ENCODE data around the gene ANTXR2.
A peak's percentile ranks its signal among the peaks of the same experiment; 100 is the strongest.

The ANTXR2 gene

DNA sequence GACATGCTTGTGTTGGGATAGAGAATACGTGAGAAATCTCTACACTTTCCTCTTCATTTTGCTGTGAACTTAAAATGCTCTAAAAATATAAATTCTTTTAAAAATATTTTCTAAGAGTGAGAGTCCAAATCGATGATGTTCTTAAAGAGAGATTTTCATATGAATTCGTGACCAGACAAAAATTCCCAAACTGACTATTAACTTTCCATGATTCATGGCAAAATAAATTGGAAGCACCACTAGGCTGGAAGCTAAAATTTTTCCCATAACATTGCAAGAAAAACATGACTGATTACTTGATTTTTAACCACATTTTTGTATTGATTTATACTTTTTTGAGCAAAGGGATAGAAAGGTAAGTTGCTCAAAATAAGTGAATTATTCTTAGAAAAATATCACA lies 201.1 kb downstream of the ANTXR2 start:
- in situ Hi-C loops (cut with HindIII; ENCODE audit: low pct_unique_long_range_greater_than_20kb, low sequenced_read_pairs) = no loop called here
- DNase-seq (ENCODE audit: low read depth in 1 of 2, low spot score in 1 of 2) = no peak
- TF ChIP-seq JUND (IDR thresholded peaks at IDR 0.05; ENCODE audit: low read depth) = no peak

DNA sequence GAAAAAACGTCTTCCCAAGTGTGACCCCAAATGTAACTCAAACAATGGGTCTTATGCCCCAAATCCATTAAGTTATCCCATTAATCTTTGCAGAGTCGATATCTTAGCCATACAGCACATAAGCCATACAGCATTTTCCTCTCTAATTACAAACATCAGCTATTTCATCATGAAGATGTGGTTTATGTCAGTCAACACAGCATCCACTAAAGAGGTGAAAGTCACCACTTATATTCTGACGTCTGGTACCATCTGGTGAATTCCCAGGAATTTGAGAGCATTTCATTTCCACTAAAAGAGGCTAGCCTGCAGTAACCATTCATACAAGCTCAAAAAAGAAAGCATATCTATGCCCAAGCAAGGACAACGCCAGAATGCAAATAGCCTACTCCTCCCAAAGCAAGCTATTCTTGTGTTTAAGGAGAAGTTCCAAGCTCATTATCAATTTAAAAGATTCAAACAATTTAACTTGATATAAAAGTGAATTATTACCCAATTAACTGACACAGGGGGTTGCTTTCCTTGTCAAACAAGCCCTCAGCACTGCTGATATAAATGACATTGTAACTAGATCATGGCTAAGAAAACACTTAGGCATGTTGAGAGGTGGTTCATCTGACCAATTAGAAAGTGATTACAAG lies 203.3 kb downstream of the ANTXR2 start:
- no peak for TF ChIP-seq JUND (IDR thresholded peaks at IDR 0.05; ENCODE audit: low read depth)
- DNase-seq (ENCODE audit: low read depth in 1 of 2, low spot score in 1 of 2) = no peak
- in situ Hi-C loops (cut with HindIII; ENCODE audit: low pct_unique_long_range_greater_than_20kb, low sequenced_read_pairs) = no loop called here

DNA sequence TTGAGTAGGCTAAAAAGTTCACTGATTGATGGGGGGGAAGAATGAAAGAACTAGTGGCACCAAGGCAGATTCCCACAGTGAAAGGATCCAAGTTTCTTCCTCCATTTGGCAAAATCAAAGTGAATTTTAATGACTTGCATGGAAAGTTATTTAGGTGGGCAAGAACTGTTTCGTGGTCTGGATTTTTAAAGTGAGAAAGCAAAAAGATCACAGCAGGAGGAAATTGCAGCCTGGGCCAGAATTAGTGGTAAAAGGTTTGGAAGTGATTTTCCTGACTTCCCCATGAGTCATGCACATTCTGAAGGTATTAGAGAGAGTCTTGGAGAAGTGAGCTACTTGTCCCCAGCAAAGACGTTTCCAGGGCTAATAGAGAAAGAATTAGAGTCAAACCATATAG lies 207.8 kb downstream of the ANTXR2 start:
- TF ChIP-seq JUND (IDR thresholded peaks at IDR 0.05; ENCODE audit: low read depth) = no peak
- in situ Hi-C loops (cut with HindIII; ENCODE audit: low pct_unique_long_range_greater_than_20kb, low sequenced_read_pairs) = no loop called here
- DNase-seq (ENCODE audit: low read depth in 1 of 2, low spot score in 1 of 2) = no peak

DNA sequence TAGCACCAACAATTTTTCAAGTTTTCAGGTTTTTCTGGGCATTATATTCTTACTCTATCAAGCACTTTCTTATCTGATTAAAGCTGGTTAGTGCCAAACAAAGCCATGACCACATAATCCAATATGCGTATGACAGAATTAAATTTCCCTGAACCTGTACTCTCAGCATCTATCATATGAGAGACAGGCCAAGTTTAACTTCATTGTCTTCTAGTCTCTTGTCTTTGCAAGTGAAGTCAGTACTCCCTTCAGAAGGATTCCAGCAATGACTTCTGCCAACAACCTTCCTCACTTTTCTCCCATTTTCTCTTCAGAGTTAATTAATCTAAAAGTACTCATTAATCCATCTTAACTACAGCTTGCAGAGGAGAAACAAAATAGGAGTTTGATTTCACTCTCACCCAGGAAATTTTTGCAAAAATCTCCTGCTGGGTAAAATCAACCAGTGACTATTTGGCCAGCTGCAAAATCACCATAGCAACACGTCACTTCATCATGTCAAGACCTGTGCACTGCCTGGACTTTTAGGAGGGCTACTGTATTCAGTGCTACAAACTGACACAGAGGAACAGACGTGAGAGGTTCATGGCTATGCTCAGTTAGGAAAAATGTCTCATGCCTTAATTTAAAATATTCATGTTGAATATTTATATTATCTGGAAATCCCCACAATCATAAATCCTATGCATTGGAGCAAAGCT lies 208.4 kb downstream of the ANTXR2 start:
- TF ChIP-seq JUND (IDR thresholded peaks at IDR 0.05; ENCODE audit: low read depth) = no peak
- no peak for DNase-seq (ENCODE audit: low read depth in 1 of 2, low spot score in 1 of 2)
- in situ Hi-C loops (cut with HindIII; ENCODE audit: low pct_unique_long_range_greater_than_20kb, low sequenced_read_pairs) = no loop called here

GRCh38 chr4:79863333-79863732 lies 209.7 kb downstream of the ANTXR2 start:
- no peak for DNase-seq (ENCODE audit: low read depth in 1 of 2, low spot score in 1 of 2)
- in situ Hi-C loops (cut with HindIII; ENCODE audit: low pct_unique_long_range_greater_than_20kb, low sequenced_read_pairs) = no loop called here
- no peak for TF ChIP-seq JUND (IDR thresholded peaks at IDR 0.05; ENCODE audit: low read depth)

DNA sequence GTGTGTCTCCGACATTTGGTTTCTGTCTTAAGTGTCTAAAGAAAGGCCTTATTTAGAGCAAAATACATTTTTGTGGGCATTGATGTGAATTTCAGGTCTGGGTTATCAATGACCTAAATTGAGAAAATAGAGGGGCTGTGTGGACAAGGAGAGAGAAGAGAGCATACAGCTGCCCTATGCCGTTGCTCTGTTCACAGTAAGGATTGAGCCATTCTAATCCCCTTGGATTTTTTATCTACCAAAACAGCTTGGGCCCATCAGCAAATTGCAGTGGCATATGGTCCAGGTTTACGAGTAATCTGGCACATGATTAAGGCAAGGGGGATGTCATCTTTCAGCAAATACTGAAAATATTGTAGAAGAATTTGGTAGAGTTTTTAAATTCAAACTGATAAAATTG lies 210.2 kb downstream of the ANTXR2 start:
- no peak for DNase-seq (ENCODE audit: low read depth in 1 of 2, low spot score in 1 of 2)
- no peak for TF ChIP-seq JUND (IDR thresholded peaks at IDR 0.05; ENCODE audit: low read depth)
- in situ Hi-C loops (cut with HindIII; ENCODE audit: low pct_unique_long_range_greater_than_20kb, low sequenced_read_pairs) = no loop called here

- no peak for DNase-seq (ENCODE audit: low read depth in 1 of 2, low spot score in 1 of 2)
- in situ Hi-C loops (cut with HindIII; ENCODE audit: low pct_unique_long_range_greater_than_20kb, low sequenced_read_pairs) = no loop called here
- TF ChIP-seq JUND (IDR thresholded peaks at IDR 0.05; ENCODE audit: low read depth) = no peak
Measured at GRCh38 chr4:79857811-79858210, 215.2 kb downstream of the ANTXR2 start.

DNA sequence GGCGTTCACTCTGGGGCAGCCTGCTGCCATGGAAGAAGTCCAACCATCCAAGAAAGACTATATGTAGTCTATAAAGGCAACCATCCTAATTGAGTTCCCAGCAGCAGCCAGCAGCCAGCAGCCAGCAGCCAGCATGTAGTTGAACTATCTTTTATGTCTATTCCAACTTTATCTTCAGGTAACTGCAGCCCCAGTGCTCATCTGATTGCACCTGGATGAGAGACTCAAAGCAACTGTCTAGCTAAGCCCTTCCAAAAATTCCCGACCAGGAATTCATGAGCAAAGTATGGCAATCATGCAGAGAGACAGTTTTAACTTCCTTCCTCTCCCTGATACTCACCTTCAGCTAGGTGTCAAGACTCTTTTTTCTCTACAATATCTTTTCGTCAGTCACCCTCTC lies 216.8 kb downstream of the ANTXR2 start:
- no peak for TF ChIP-seq JUND (IDR thresholded peaks at IDR 0.05; ENCODE audit: low read depth)
- no peak for DNase-seq (ENCODE audit: low read depth in 1 of 2, low spot score in 1 of 2)
- in situ Hi-C loops (cut with HindIII; ENCODE audit: low pct_unique_long_range_greater_than_20kb, low sequenced_read_pairs) = no loop called here

DNA sequence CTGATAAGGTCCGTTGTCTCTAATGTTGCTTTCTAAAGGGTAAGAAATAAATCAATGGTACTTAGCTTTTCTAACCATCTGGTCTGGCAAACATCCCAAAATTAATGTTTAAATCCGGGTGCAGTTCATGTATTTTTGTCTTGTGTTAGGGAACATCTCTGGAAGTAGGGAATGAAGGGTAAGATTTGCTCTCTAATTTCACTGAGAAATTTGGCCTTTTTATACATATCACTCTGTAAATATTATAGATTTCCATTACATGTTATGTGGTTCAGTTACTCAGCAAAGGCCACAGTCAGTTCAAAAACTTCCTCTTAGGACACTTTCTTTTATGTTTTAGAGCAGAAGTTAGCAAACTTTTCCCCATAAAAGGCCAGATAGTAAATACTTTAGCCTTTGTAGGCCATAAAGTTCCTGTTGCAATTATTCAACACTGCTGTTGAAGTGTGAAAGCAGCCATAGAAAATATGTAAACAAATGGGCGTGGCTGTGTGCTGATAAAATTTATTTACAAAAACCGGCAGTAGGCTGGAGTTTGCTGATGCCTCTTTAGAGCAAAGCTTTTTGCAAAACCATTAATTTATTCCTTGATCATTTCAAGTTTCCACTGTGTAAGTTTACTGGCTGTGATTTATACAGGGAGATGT lies 218.1 kb downstream of the ANTXR2 start:
- TF ChIP-seq JUND (IDR thresholded peaks at IDR 0.05; ENCODE audit: low read depth) = no peak
- DNase-seq (ENCODE audit: low read depth in 1 of 2, low spot score in 1 of 2) = peak in 1 of 2 experiments; percentile 6
- in situ Hi-C loops (cut with HindIII; ENCODE audit: low pct_unique_long_range_greater_than_20kb, low sequenced_read_pairs) = no loop called here

DNA sequence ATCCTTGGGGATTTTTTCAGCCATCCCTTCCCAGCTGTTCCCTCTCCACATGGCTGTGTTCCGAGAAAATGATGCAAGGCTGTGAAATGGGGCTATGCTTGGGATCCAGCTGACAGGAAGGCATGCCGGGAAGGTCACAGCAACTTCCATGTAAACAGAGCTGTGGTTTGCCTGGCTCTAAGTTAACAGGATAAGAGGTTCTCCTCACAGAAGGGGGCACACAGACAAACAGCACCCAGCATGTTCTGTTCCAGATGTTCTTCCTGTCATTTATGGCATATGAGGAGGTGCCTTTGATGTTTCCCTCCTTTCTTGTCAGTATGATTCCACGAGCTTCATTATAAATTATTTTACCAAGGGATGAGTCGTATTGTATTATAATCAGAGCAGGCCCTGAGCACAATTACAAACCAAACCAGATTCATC lies 220.7 kb downstream of the ANTXR2 start:
- DNase-seq (ENCODE audit: low read depth in 1 of 2, low spot score in 1 of 2) = peak in 1 of 2 experiments; percentile 10
- no peak for TF ChIP-seq JUND (IDR thresholded peaks at IDR 0.05; ENCODE audit: low read depth)
- in situ Hi-C loops (cut with HindIII; ENCODE audit: low pct_unique_long_range_greater_than_20kb, low sequenced_read_pairs) = no loop called here

- in situ Hi-C loops (cut with HindIII; ENCODE audit: low pct_unique_long_range_greater_than_20kb, low sequenced_read_pairs) = no loop called here
- no peak for DNase-seq (ENCODE audit: low read depth in 1 of 2, low spot score in 1 of 2)
- TF ChIP-seq JUND (IDR thresholded peaks at IDR 0.05; ENCODE audit: low read depth) = no peak
Measured at GRCh38 chr4:79851625-79852304, 221.3 kb downstream of the ANTXR2 start.
